Stimulated activated CD4-positive, alpha-beta T cell treated with anti-CD3 and anti-CD28 coated beads, Interleukin-12 subunit alpha, Interleukin-12 subunit beta, amount 100 ng/mL, for 24 hours (primary cell): ENCODE measurements around the gene CRABP2.

Experiments
- DNase-seq, 2 experiments: peaks; one replicate each; pipeline ENCODE4 v3.0.0-alpha.2; 2020; ENCODE audit warnings: low read depth in 2 of 2

The CRABP2 gene

GRCh38 chr1:156691191-156691590, 14.2 kb downstream of the CRABP2 start:
- DNase-seq, result no peak

GRCh38 chr1:156690675-156691036, 14.7 kb downstream of the CRABP2 start:
- DNase-seq, result no peak

GRCh38 chr1:156689953-156690674, 15.3 kb downstream of the CRABP2 start:
- DNase-seq, result no peak

GRCh38 chr1:156689035-156689952, 16.1 kb downstream of the CRABP2 start:
- peak; percentile 46 to 71 for DNase-seq

- DNase-seq, result peak in 1 of 2 experiments; percentile 29
Observed at GRCh38 chr1:156684227-156684782, 21.1 kb downstream of the CRABP2 start.

- no peak for DNase-seq
Observed at GRCh38 chr1:156682166-156682890, 23.1 kb downstream of the CRABP2 start.

GRCh38 chr1:156681196-156681960, 24.0 kb downstream of the CRABP2 start:
- no peak for DNase-seq

GRCh38 chr1:156680056-156680455, 25.3 kb downstream of the CRABP2 start:
- DNase-seq, result no peak

- no peak for DNase-seq
Observed at GRCh38 chr1:156677616-156678596, 27.5 kb downstream of the CRABP2 start.

- DNase-seq, result no peak
Observed at GRCh38 chr1:156676820-156677615, 28.4 kb downstream of the CRABP2 start, which contains the start of gene NES. TSS of gene NES (minus strand) at chr1:156677407. CDS start at chr1:156677264, 143 bp downstream.

- no peak for DNase-seq
Observed at GRCh38 chr1:156676114-156676819, 29.1 kb downstream of the CRABP2 start.

- no peak for DNase-seq
Observed at GRCh38 chr1:156675210-156676113, 29.9 kb downstream of the CRABP2 start.

- DNase-seq, result no peak
Observed at GRCh38 chr1:156673387-156674121, 31.8 kb downstream of the CRABP2 start.

- no peak for DNase-seq
Observed at GRCh38 chr1:156671804-156672203, 33.6 kb downstream of the CRABP2 start.

- DNase-seq, result no peak
Observed at GRCh38 chr1:156670791-156671190, 34.6 kb downstream of the CRABP2 start.

GRCh38 chr1:156670359-156670758, 35.0 kb downstream of the CRABP2 start:
- DNase-seq, result no peak

GRCh38 chr1:156669794-156670193, 35.6 kb downstream of the CRABP2 start:
- no peak for DNase-seq
